ENCODE data around the gene PHAF1. TPM values are rescaled to one million over a fixed set of nuclear protein-coding genes. Genes with fewer than 3 reads are reported as not detected.
A peak's percentile ranks its signal among the peaks of the same experiment; 100 is the strongest.

PHAF1 gene
- total RNA-seq, 5 donors from 2014 or later (not counting 1 experiment from before 2014, with no cell fraction given), result 19.4 to 23.0 (median 20.1) TPM

- H3K27me3 Mint-ChIP-seq, result peaks cover 52 to 69% of the 10 kb centered on the region in 2 donors
- DNase-seq (no peak), ATAC-seq (replicated peaks in 1 of 4) (no peak)
- 84% methylated on average over 8 of the region's 14 CpGs for WGBS (ENCODE audit: insufficient coverage)
- Histone ChIP-seq H3K4me3 (ENCODE audit: control insufficient read depth in 1 of 2, extremely low read depth in 1 of 2, low read length in 1 of 2) (no peak overlapping the region), H3K36me3 (ENCODE audit: control insufficient read depth in 2 of 2, extremely low read depth in 1 of 2, insufficient read depth in 1 of 2, low read length in 1 of 2) (no peaks in the 10 kb centered on the region), H3K27ac (ENCODE audit: low read length) (no peak overlapping the region), H3K4me1 (ENCODE audit: control insufficient read depth in 1 of 2, extremely low read depth in 1 of 2, insufficient read depth in 2 of 2, low read length in 2 of 2) (peaks cover 3 to 52% of the 10 kb centered on the region in 2 experiments), H3K27me3 (replicated peaks in 1 of 2; ENCODE audit: control insufficient read depth in 2 of 2, extremely low read depth in 1 of 2, insufficient read depth in 2 of 2, low read length in 1 of 2) (peaks cover 19 to 93% of the 10 kb centered on the region in 2 experiments), H3K9me3 (no peaks in the 10 kb centered on the region)
- H3K36me3 Mint-ChIP-seq, result no peaks in the 10 kb centered on the region
- peak overlapping the region in 1 of 2 donors; percentile 48 for H3K27ac Mint-ChIP-seq
- H3K4me1 Mint-ChIP-seq, result peaks cover 25 to 49% (median 25%) of the 10 kb centered on the region in 3 donors
- H3K4me3 Mint-ChIP-seq, result peak overlapping the region in 1 of 3 donors; percentile 7
- no peaks in the 10 kb centered on the region for H3K9me3 Mint-ChIP-seq
- ChIA-PET CTCF (no interaction called here), POLR2A (no interaction called here)
Measured at GRCh38 chr16:67170949-67171649, 61.4 kb downstream of the PHAF1 start.

GRCh38 chr16:67173323-67173722, 63.6 kb downstream of the PHAF1 start:
- peak overlapping the region; percentile 74 to 87 (median 79) for H3K4me3 Mint-ChIP-seq
- H3K4me3 ChIP-seq (ENCODE audit: control insufficient read depth in 1 of 2, extremely low read depth in 1 of 2, low read length in 1 of 2), result peak overlapping the region; percentile 44 to 55
- no peaks in the 10 kb centered on the region for H3K36me3 ChIP-seq (ENCODE audit: control insufficient read depth in 2 of 2, extremely low read depth in 1 of 2, insufficient read depth in 1 of 2, low read length in 1 of 2)
- 100% methylated on average over 1 of the region's 1 CpG for WGBS (ENCODE audit: insufficient coverage)
- peaks cover 3 to 63% of the 10 kb centered on the region in 2 experiments for H3K4me1 ChIP-seq (ENCODE audit: control insufficient read depth in 1 of 2, extremely low read depth in 1 of 2, insufficient read depth in 2 of 2, low read length in 2 of 2)
- DNase-seq, result no peak
- no peaks in the 10 kb centered on the region for H3K9me3 ChIP-seq
- ATAC-seq (replicated peaks in 1 of 4), result no peak
- H3K4me1 Mint-ChIP-seq, result peaks cover 30 to 55% (median 32%) of the 10 kb centered on the region in 3 donors
- H3K27me3 ChIP-seq (replicated peaks in 1 of 2; ENCODE audit: control insufficient read depth in 2 of 2, extremely low read depth in 1 of 2, insufficient read depth in 2 of 2, low read length in 1 of 2), result peaks cover 25 to 86% of the 10 kb centered on the region in 2 experiments
- H3K36me3 Mint-ChIP-seq, result no peaks in the 10 kb centered on the region
- POLR2A ChIA-PET, result no interaction called here
- no peak overlapping the region for H3K27ac ChIP-seq (ENCODE audit: low read length)
- H3K27ac Mint-ChIP-seq, result peak overlapping the region; percentile 39 to 65
- no peaks in the 10 kb centered on the region for H3K9me3 Mint-ChIP-seq
- H3K27me3 Mint-ChIP-seq, result peaks cover 46 to 58% of the 10 kb centered on the region in 2 donors
- CTCF ChIA-PET, result interaction anchor here (0.5 to 2.0 kb wide), 4 partner anchors 13 to 154 kb away, joined by 4 to 7 read pairs (median 5); partner anchors contain the start of genes FBXL8 (in 1 of the 2) and TRADD (in 1 of the 2)

GRCh38 chr16:67173808-67174705, 64.3 kb downstream of the PHAF1 start:
- peak in 31 of 35 experiments; percentile 36 to 78 (median 54) for DNase-seq
- H3K27me3 ChIP-seq (replicated peaks in 1 of 2; ENCODE audit: control insufficient read depth in 2 of 2, extremely low read depth in 1 of 2, insufficient read depth in 2 of 2, low read length in 1 of 2), result peaks cover 25 to 85% of the 10 kb centered on the region in 2 experiments
- Mint-ChIP-seq H3K27me3 (peaks cover 47 to 55% of the 10 kb centered on the region in 2 donors), H3K36me3 (no peaks in the 10 kb centered on the region), H3K9me3 (no peaks in the 10 kb centered on the region), H3K4me3 (peak overlapping the region; percentile 74 to 87 (median 79)), H3K4me1 (peaks cover 32 to 59% (median 37%) of the 10 kb centered on the region in 3 donors), H3K27ac (peak overlapping the region; percentile 8 to 65)
- ChIA-PET CTCF (interaction anchor here (0.5 to 2.0 kb wide), 5 partner anchors 14 to 155 kb away, joined by 3 to 7 read pairs (median 4); partner anchors contain the start of genes B3GNT9 (in 1 of the 2), FBXL8 (in 1 of the 2) and TRADD (in 1 of the 2)), POLR2A (no interaction called here)
- no peaks in the 10 kb centered on the region for H3K36me3 ChIP-seq (ENCODE audit: control insufficient read depth in 2 of 2, extremely low read depth in 1 of 2, insufficient read depth in 1 of 2, low read length in 1 of 2)
- 1% methylated on average over 58 of the region's 71 CpGs for WGBS (ENCODE audit: insufficient coverage)
- peak; percentile 79 to 85 (median 84) for ATAC-seq (replicated peaks in 1 of 4)
- H3K9me3 ChIP-seq, result no peaks in the 10 kb centered on the region
- peak overlapping the region; percentile 44 to 55 for H3K4me3 ChIP-seq (ENCODE audit: control insufficient read depth in 1 of 2, extremely low read depth in 1 of 2, low read length in 1 of 2)
- H3K4me1 ChIP-seq (ENCODE audit: control insufficient read depth in 1 of 2, extremely low read depth in 1 of 2, insufficient read depth in 2 of 2, low read length in 2 of 2), result peaks cover 3 to 63% of the 10 kb centered on the region in 2 experiments
- H3K27ac ChIP-seq (ENCODE audit: low read length), result peak overlapping the region; percentile 41

GRCh38 chr16:67174706-67175231, 65.0 kb downstream of the PHAF1 start:
- POLR2A ChIA-PET, result no interaction called here
- DNase-seq (no peak), ATAC-seq (replicated peaks in 1 of 4) (peak in 2 of 4 experiments; percentile 2)
- CTCF ChIA-PET, result interaction anchor here (0.5 to 2.0 kb wide), 6 partner anchors 10 to 221 kb away, joined by 3 to 7 read pairs (median 3); partner anchors contain the start of genes B3GNT9 (in 1 of the 2), FBXL8 (in 1 of the 2) and TRADD (in 1 of the 2)
- Histone ChIP-seq H3K9me3 (no peaks in the 10 kb centered on the region), H3K4me1 (ENCODE audit: control insufficient read depth in 1 of 2, extremely low read depth in 1 of 2, insufficient read depth in 2 of 2, low read length in 2 of 2) (peaks cover 3 to 60% of the 10 kb centered on the region in 2 experiments), H3K4me3 (ENCODE audit: control insufficient read depth in 1 of 2, extremely low read depth in 1 of 2, low read length in 1 of 2) (peak overlapping the region; percentile 44 to 55), H3K36me3 (ENCODE audit: control insufficient read depth in 2 of 2, extremely low read depth in 1 of 2, insufficient read depth in 1 of 2, low read length in 1 of 2) (no peaks in the 10 kb centered on the region), H3K27ac (ENCODE audit: low read length) (peak overlapping the region; percentile 41), H3K27me3 (replicated peaks in 1 of 2; ENCODE audit: control insufficient read depth in 2 of 2, extremely low read depth in 1 of 2, insufficient read depth in 2 of 2, low read length in 1 of 2) (peaks cover 23 to 84% of the 10 kb centered on the region in 2 experiments)
- WGBS (ENCODE audit: insufficient coverage), result 38% methylated on average over 31 of the region's 31 CpGs
- no peaks in the 10 kb centered on the region for H3K36me3 Mint-ChIP-seq
- peaks cover 41 to 50% of the 10 kb centered on the region in 2 donors for H3K27me3 Mint-ChIP-seq
- H3K4me3 Mint-ChIP-seq, result peak overlapping the region; percentile 18 to 87 (median 79)
- H3K9me3 Mint-ChIP-seq, result no peaks in the 10 kb centered on the region
- H3K27ac Mint-ChIP-seq, result no peak overlapping the region
- H3K4me1 Mint-ChIP-seq, result peaks cover 26 to 55% (median 35%) of the 10 kb centered on the region in 3 donors

GRCh38 chr16:67176662-67177061, 66.9 kb downstream of the PHAF1 start:
- no peaks in the 10 kb centered on the region for H3K9me3 Mint-ChIP-seq
- ChIA-PET CTCF (no interaction called here), POLR2A (interaction anchor here in 1 of 2 donors (0.7 kb wide), 1 partner anchor 14 kb away, joined by 3 read pairs; no protein-coding TSS in a partner anchor)
- Histone ChIP-seq H3K4me1 (ENCODE audit: control insufficient read depth in 1 of 2, extremely low read depth in 1 of 2, insufficient read depth in 2 of 2, low read length in 2 of 2) (peaks cover 0 to 47% of the 10 kb centered on the region in 2 experiments), H3K4me3 (ENCODE audit: control insufficient read depth in 1 of 2, extremely low read depth in 1 of 2, low read length in 1 of 2) (no peak overlapping the region), H3K27me3 (replicated peaks in 1 of 2; ENCODE audit: control insufficient read depth in 2 of 2, extremely low read depth in 1 of 2, insufficient read depth in 2 of 2, low read length in 1 of 2) (peaks cover 17 to 73% of the 10 kb centered on the region in 2 experiments), H3K9me3 (no peaks in the 10 kb centered on the region), H3K27ac (ENCODE audit: low read length) (no peak overlapping the region), H3K36me3 (ENCODE audit: control insufficient read depth in 2 of 2, extremely low read depth in 1 of 2, insufficient read depth in 1 of 2, low read length in 1 of 2) (no peaks in the 10 kb centered on the region)
- no peak overlapping the region for H3K27ac Mint-ChIP-seq
- H3K4me1 Mint-ChIP-seq, result peaks cover 22 to 40% (median 24%) of the 10 kb centered on the region in 3 donors
- peak overlapping the region in 1 of 3 donors; percentile 63 for H3K4me3 Mint-ChIP-seq
- peaks cover 27 to 36% of the 10 kb centered on the region in 2 donors for H3K27me3 Mint-ChIP-seq
- ATAC-seq (replicated peaks in 1 of 4) (no peak), DNase-seq (no peak)
- no peaks in the 10 kb centered on the region for H3K36me3 Mint-ChIP-seq
- 93% methylated on average over 12 of the region's 12 CpGs for WGBS (ENCODE audit: insufficient coverage)
